ENCODE results near the gene INO80C. TPM values are rescaled to one million over a fixed set of nuclear protein-coding genes. Genes with fewer than 3 reads are reported as not detected.

INO80C gene
- polyA plus RNA-seq, 2 donors: 58.3 to 70.6 TPM

- WGBS, 2 donors: 66 to 72% methylated on average over 3 of the region's 3 CpGs
- H3K27ac ChIP-seq (ENCODE audit: low read depth in 2 of 2, low read length in 1 of 2): no peak overlapping the region
- H3K4me1 ChIP-seq (ENCODE audit: control insufficient read depth in 2 of 2, insufficient read depth in 2 of 2, low read length in 1 of 2): peaks cover 0 to 5% of the 10 kb centered on the region in 2 donors
- no peaks in the 10 kb centered on the region for H3K36me3 ChIP-seq (ENCODE audit: control insufficient read depth in 2 of 2, insufficient read depth in 2 of 2, low read length in 1 of 2)
- no peaks in the 10 kb centered on the region for H3K27me3 ChIP-seq (ENCODE audit: control insufficient read depth in 1 of 2, insufficient read depth in 2 of 2, low read length in 2 of 2)
- H3K9me3 ChIP-seq (ENCODE audit: control insufficient read depth in 2 of 2, insufficient read depth in 1 of 2, low read depth in 1 of 2, low read length in 1 of 2): no peaks in the 10 kb centered on the region
- no peak overlapping the region for H3K4me3 ChIP-seq (ENCODE audit: low read depth in 1 of 2, low read length in 2 of 2)
Measured at GRCh38 chr18:35443434-35443833, 54.3 kb downstream of the INO80C start.

DNA sequence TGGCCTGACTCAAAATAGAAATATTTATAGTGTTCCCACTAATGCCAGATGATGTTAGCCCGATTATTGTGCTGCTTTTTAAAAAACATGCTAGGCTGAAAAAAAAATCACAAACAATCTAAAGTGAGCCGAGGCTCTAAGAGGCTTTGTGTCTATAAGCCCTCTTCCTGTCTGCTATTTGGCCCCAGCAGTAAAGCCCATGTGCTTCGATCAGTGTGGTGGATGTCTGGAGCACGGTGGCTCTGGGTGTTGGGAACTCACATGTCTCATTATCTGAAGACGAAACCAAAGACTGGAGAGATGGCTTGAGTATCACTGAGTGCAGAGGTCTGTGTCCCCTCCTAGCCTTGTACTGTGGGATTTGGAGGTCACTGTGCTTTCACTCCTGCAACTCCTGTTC lies 55.1 kb downstream of the INO80C start:
- Histone ChIP-seq H3K27ac (ENCODE audit: low read depth in 2 of 2, low read length in 1 of 2) (no peak overlapping the region), H3K9me3 (ENCODE audit: control insufficient read depth in 2 of 2, insufficient read depth in 1 of 2, low read depth in 1 of 2, low read length in 1 of 2) (no peaks in the 10 kb centered on the region), H3K4me3 (ENCODE audit: low read depth in 1 of 2, low read length in 2 of 2) (no peak overlapping the region), H3K4me1 (ENCODE audit: control insufficient read depth in 2 of 2, insufficient read depth in 2 of 2, low read length in 1 of 2) (peaks cover 0 to 5% of the 10 kb centered on the region in 2 donors), H3K36me3 (ENCODE audit: control insufficient read depth in 2 of 2, insufficient read depth in 2 of 2, low read length in 1 of 2) (no peaks in the 10 kb centered on the region), H3K27me3 (ENCODE audit: control insufficient read depth in 1 of 2, insufficient read depth in 2 of 2, low read length in 2 of 2) (no peaks in the 10 kb centered on the region)
- WGBS, 2 donors: 63 to 69% methylated on average over 5 of the region's 5 CpGs

DNA sequence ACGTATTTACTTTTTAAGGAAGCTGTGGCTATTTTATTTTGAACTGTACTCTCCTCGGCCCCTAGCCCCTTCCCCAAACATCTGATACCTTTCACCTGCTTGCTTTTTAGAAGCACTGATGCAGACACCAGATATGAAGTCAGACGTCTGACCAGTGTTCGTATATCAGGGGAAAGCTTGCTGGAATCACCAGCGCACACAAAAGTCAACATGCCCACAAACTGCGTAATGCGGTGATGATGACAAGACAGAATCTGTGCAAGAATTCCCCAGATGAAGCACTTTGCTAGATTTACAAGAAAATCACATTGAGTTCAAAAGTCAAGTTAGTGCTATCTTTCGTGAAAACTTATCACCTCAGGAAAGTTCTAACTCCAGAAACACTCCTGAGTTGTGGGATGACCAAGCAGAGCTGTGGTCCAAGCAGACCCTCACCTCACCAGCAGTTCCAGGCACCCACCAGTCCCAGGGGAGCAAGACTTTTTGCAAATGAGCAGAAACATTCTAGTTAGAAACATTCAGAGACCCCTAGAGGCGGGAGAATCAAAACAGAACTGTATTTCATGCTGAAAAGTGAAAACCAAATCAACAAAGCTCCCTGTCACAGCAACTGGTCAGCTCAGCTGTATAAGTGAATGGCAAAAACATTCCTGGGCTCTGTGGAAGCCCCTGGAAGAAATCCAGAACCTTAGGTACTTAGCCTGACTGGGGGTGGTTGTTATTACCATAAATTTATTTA lies 55.7 kb downstream of the INO80C start:
- H3K4me3 ChIP-seq (ENCODE audit: low read depth in 1 of 2, low read length in 2 of 2): no peak overlapping the region
- WGBS, 2 donors: 49 to 56% methylated on average over 9 of the region's 9 CpGs
- H3K36me3 ChIP-seq (ENCODE audit: control insufficient read depth in 2 of 2, insufficient read depth in 2 of 2, low read length in 1 of 2): no peaks in the 10 kb centered on the region
- no peaks in the 10 kb centered on the region for H3K9me3 ChIP-seq (ENCODE audit: control insufficient read depth in 2 of 2, insufficient read depth in 1 of 2, low read depth in 1 of 2, low read length in 1 of 2)
- peak overlapping the region in 1 of 2 donors; percentile 51 for H3K27ac ChIP-seq (ENCODE audit: low read depth in 2 of 2, low read length in 1 of 2)
- H3K4me1 ChIP-seq (ENCODE audit: control insufficient read depth in 2 of 2, insufficient read depth in 2 of 2, low read length in 1 of 2): peaks cover 0 to 5% of the 10 kb centered on the region in 2 donors
- H3K27me3 ChIP-seq (ENCODE audit: control insufficient read depth in 1 of 2, insufficient read depth in 2 of 2, low read length in 2 of 2): no peaks in the 10 kb centered on the region

DNA sequence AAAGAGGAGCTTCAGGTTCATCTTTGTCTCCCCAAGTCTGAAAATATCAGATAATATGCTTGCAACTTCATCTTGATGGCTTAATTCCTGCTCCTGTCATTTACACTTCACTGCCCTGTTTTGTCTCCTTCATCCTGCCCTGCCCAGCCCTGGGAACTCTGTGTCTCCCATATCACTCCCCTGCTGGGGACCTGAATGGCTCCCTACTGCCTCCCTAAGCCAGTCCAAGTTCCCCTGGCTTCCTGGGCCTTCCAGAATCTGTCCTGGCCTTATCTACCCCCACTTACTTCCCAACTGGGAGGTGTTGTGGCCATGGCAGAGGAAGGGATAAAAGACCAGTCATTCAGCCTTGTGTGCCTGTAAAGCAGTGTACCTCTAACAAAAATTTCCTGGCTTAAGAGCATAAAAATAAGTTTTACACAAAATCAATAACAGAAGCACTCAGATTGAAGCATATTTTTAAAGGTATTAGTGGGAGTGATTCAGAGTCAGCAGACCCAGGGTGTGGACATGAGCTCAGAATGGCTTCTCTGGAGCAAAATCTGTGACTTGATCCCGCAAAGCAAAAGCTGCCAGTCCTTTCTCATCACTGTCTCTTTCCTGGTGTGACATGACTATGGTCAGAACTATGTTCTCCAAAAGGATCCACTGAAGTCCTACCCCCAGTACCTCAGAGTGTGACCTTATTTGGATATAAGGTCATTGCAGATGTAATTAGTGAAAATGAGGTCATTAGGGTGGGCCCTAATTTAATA lies 59.1 kb downstream of the INO80C start:
- 82 to 87% methylated on average over 1 of the region's 1 CpG for whole genome bisulfite sequencing, 2 donors
- Histone ChIP-seq H3K4me1 (ENCODE audit: control insufficient read depth in 2 of 2, insufficient read depth in 2 of 2, low read length in 1 of 2) (peaks cover 0 to 5% of the 10 kb centered on the region in 2 donors), H3K9me3 (ENCODE audit: control insufficient read depth in 2 of 2, insufficient read depth in 1 of 2, low read depth in 1 of 2, low read length in 1 of 2) (no peaks in the 10 kb centered on the region), H3K36me3 (ENCODE audit: control insufficient read depth in 2 of 2, insufficient read depth in 2 of 2, low read length in 1 of 2) (no peaks in the 10 kb centered on the region), H3K27me3 (ENCODE audit: control insufficient read depth in 1 of 2, insufficient read depth in 2 of 2, low read length in 2 of 2) (no peaks in the 10 kb centered on the region), H3K4me3 (ENCODE audit: low read depth in 1 of 2, low read length in 2 of 2) (no peak overlapping the region), H3K27ac (ENCODE audit: low read depth in 2 of 2, low read length in 1 of 2) (peak overlapping the region; percentile 79 to 82)

DNA sequence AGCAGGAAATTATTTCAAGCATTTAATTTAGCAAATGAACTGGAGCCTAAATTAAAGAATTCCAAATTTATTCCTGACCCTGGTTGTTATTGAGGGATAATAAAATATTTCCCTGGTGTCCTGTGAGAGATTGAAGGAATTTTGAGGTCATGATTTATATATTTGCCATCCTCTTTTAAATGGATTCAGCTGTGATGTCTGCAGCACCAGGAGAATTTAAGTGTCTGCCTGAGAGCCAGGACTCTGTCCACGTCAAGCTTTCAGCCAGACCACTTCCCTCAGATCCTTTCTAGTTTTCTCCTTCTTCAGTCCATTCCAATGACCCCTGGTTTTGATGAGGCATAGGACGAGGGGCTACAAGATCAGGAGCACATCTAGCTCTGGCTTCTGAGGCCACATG lies 59.9 kb downstream of the INO80C start:
- 78 to 86% methylated on average over 2 of the region's 2 CpGs for WGBS, 2 donors
- Histone ChIP-seq H3K27me3 (ENCODE audit: control insufficient read depth in 1 of 2, insufficient read depth in 2 of 2, low read length in 2 of 2) (no peaks in the 10 kb centered on the region), H3K36me3 (ENCODE audit: control insufficient read depth in 2 of 2, insufficient read depth in 2 of 2, low read length in 1 of 2) (no peaks in the 10 kb centered on the region)

DNA sequence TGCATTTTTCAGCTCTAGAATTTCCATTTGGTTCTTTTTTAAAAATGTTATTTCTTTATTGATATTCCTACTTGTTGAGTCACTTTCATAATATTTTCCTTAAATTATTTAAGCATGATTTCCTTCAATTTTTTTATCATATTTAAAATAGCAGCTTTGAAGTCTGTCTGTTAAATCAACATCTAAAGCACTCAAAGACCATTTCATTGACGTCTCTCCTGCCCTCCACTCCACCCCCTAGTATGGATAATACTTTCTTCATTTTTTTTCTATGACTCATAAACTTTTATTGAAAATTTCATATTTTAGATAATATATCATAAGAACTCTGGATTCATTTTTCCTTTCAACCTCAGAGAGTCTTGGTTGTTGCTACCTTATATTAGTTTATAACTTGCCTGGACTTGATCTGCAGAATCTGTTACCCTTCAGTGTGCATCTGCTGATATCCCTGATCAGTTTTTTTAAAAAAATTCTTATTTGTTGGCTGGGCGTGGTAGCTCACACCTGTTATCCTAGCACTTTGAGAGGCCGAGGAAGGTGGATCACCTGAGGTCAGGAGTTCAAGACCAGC lies 61.6 kb downstream of the INO80C start:
- no peaks in the 10 kb centered on the region for H3K36me3 ChIP-seq (ENCODE audit: control insufficient read depth in 2 of 2, insufficient read depth in 2 of 2, low read length in 1 of 2)
- no peaks in the 10 kb centered on the region for H3K4me1 ChIP-seq (ENCODE audit: control insufficient read depth in 2 of 2, insufficient read depth in 2 of 2, low read length in 1 of 2)
- H3K27ac ChIP-seq (ENCODE audit: low read depth in 2 of 2, low read length in 1 of 2): no peak overlapping the region
- H3K9me3 ChIP-seq (ENCODE audit: control insufficient read depth in 2 of 2, insufficient read depth in 1 of 2, low read depth in 1 of 2, low read length in 1 of 2): no peaks in the 10 kb centered on the region
- H3K27me3 ChIP-seq (ENCODE audit: control insufficient read depth in 1 of 2, insufficient read depth in 2 of 2, low read length in 2 of 2): no peaks in the 10 kb centered on the region
- no peak overlapping the region for H3K4me3 ChIP-seq (ENCODE audit: low read depth in 1 of 2, low read length in 2 of 2)
- 61 to 63% methylated on average over 3 of the region's 3 CpGs for WGBS, 2 donors

More for the DNA sequence above, 59.9 kb downstream of the INO80C start:
- Histone ChIP-seq H3K4me3 (ENCODE audit: low read depth in 1 of 2, low read length in 2 of 2) (no peak overlapping the region), H3K9me3 (ENCODE audit: control insufficient read depth in 2 of 2, insufficient read depth in 1 of 2, low read depth in 1 of 2, low read length in 1 of 2) (no peaks in the 10 kb centered on the region), H3K4me1 (ENCODE audit: control insufficient read depth in 2 of 2, insufficient read depth in 2 of 2, low read length in 1 of 2) (no peaks in the 10 kb centered on the region), H3K27ac (ENCODE audit: low read depth in 2 of 2, low read length in 1 of 2) (peak overlapping the region in 1 of 2 donors; percentile 14)

DNA sequence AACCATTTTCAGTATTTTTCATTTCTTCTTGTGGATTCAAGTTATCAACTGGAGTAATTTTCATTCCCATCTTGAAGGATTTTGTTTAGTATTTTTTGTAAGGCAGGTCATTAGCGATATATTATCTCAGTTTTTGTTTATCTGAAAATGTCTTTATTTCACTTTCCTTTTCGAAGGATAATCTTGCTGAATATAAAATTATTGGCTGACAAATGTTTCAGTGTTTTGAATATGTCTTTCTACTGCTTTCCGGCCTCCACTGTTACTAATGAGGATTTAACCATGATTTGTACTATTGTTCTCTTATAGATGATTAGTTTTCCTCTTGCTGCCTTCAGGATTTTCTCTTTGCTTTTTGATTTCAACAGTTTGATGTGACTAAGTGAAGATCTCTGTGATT lies 62.4 kb downstream of the INO80C start:
- no peak overlapping the region for H3K27ac ChIP-seq (ENCODE audit: low read depth in 2 of 2, low read length in 1 of 2)
- no peaks in the 10 kb centered on the region for H3K9me3 ChIP-seq (ENCODE audit: control insufficient read depth in 2 of 2, insufficient read depth in 1 of 2, low read depth in 1 of 2, low read length in 1 of 2)
- WGBS, 2 donors: 89% methylated on average over 3 of the region's 3 CpGs
- H3K27me3 ChIP-seq (ENCODE audit: control insufficient read depth in 1 of 2, insufficient read depth in 2 of 2, low read length in 2 of 2): no peaks in the 10 kb centered on the region
- no peak overlapping the region for H3K4me3 ChIP-seq (ENCODE audit: low read depth in 1 of 2, low read length in 2 of 2)
- H3K36me3 ChIP-seq (ENCODE audit: control insufficient read depth in 2 of 2, insufficient read depth in 2 of 2, low read length in 1 of 2): no peaks in the 10 kb centered on the region
- no peaks in the 10 kb centered on the region for H3K4me1 ChIP-seq (ENCODE audit: control insufficient read depth in 2 of 2, insufficient read depth in 2 of 2, low read length in 1 of 2)

DNA sequence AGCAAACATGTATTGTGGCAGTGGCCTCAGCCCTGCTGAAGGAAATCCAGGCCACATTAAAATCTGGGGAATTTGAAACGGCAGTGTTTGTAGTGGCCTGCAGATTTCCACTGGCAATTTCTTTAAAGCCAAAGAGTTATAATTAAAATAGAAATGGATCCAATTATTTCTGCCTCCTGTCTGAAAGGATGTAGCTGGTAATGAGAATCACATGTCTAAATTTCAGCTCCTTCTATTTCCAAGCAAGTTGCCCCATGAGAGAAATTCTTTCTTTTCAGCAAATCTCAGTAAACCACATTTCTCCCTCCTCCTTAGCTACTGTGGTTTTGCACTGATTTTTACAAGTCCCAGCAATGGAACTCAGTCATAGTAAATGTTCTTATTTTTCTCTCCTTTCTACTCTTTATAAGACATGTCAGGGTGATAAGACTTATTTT lies 65.2 kb downstream of the INO80C start:
- WGBS, 2 donors: 48 to 50% methylated on average over 1 of the region's 1 CpG
- no peak overlapping the region for H3K27ac ChIP-seq (ENCODE audit: low read depth in 2 of 2, low read length in 1 of 2)

DNA sequence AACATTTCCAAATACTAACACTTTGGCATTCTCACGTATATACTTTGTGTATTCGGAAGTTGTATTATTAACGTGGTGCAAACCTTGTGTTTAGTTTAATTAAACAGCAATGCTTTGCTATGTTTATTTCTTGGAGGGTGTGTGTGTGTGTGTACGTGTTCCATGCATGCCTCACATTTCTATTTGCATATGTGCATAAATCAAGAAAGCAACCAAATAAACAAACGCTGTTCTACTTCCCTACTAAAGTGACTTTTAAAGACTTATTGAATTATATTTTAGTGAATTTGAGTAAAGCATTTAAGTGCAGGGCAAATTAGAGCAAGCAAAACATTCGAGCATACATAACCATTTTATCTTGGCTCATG lies 66.4 kb downstream of the INO80C start:
- H3K27ac ChIP-seq (ENCODE audit: low read depth in 2 of 2, low read length in 1 of 2): no peak overlapping the region
- H3K36me3 ChIP-seq (ENCODE audit: control insufficient read depth in 2 of 2, insufficient read depth in 2 of 2, low read length in 1 of 2): no peaks in the 10 kb centered on the region
- H3K9me3 ChIP-seq (ENCODE audit: control insufficient read depth in 2 of 2, insufficient read depth in 1 of 2, low read depth in 1 of 2, low read length in 1 of 2): no peaks in the 10 kb centered on the region
- H3K4me3 ChIP-seq (ENCODE audit: low read depth in 1 of 2, low read length in 2 of 2): no peak overlapping the region
- WGBS, 2 donors: 82 to 83% methylated on average over 6 of the region's 6 CpGs
- no peaks in the 10 kb centered on the region for H3K4me1 ChIP-seq (ENCODE audit: control insufficient read depth in 2 of 2, insufficient read depth in 2 of 2, low read length in 1 of 2)
- no peaks in the 10 kb centered on the region for H3K27me3 ChIP-seq (ENCODE audit: control insufficient read depth in 1 of 2, insufficient read depth in 2 of 2, low read length in 2 of 2)

More for the DNA sequence above, 65.2 kb downstream of the INO80C start:
- Histone ChIP-seq H3K4me3 (ENCODE audit: low read depth in 1 of 2, low read length in 2 of 2) (no peak overlapping the region), H3K36me3 (ENCODE audit: control insufficient read depth in 2 of 2, insufficient read depth in 2 of 2, low read length in 1 of 2) (no peaks in the 10 kb centered on the region), H3K4me1 (ENCODE audit: control insufficient read depth in 2 of 2, insufficient read depth in 2 of 2, low read length in 1 of 2) (no peaks in the 10 kb centered on the region), H3K9me3 (ENCODE audit: control insufficient read depth in 2 of 2, insufficient read depth in 1 of 2, low read depth in 1 of 2, low read length in 1 of 2) (no peaks in the 10 kb centered on the region), H3K27me3 (ENCODE audit: control insufficient read depth in 1 of 2, insufficient read depth in 2 of 2, low read length in 2 of 2) (no peaks in the 10 kb centered on the region)

All from esophagus (tissue), 2 donors.